Activated T-cell treated with anti-CD3 and anti-CD28 coated beads for 48 hours (primary cell): ENCODE data around the gene ZSCAN31.
"Not testable (repeated sequence)": the region's sequence is repeated elsewhere in the genome, so short reads cannot be mapped to it uniquely, and the experiment has no call there.

Experiments
- DNase-seq: peaks from one replicate; pipeline ENCODE4 v3.0.0-alpha.2; 2020; ENCODE audit warnings: low read depth

Gene ZSCAN31

DNA sequence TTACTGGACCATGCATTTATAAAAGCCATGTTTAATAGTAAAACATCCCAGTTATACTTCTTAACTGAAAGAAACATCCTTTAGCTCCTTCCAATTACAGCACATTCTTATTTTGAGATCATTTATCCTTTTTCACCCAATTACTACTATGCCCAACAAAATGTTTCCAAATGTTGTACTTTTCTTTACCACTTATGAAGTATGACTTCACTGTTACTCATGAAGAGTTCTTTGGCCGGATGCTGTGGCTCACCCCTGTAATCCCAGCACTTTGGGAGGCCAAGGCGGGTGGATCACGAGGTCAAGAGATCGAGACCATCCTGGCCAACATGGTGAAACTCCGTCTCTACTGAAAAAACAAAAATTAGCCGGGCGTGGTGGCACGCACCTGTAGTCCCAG lies 18.1 kb downstream of the ZSCAN31 start:
- not testable (repeated sequence) for DNase-seq

DNA sequence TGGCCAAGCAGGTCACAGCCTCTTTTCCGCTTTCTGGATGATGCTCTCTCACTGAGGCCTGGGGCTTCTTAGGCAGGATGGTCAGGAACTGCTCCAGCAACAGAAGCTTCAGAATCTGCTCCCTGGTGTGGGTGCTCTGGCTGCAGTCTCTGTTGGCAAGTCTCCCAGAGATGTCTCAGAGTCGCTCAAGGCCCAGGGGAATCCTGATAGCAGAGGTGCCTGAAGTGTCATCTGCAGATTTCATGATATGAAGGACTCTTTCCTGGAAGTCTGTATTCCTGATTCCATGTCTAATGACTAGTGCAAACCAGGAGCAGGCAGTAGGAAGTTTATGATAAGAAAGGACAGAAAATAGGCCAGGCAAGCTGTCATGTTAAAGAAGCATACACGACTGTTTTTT lies 20.3 kb downstream of the ZSCAN31 start:
- DNase-seq: no peak

DNA sequence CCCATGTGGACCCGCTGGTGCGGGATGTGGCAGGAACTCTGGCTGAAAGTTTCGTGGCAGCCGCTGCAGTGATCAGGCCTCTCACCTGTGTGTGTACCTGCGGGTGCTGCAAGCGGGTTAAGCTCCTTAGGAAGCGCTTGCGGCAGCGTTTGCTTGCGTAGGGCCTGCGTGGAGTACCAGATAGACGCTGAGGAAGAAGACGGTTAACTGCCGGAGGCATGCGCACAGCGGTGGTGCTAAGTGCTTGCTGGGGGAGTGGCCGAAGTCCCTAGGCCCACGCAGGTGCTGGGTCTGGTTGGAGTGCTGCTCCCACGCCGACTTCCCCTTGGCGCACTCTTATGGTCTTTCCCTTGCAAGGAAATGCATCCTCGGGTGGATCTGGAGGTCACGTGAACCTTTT lies 23.0 kb downstream of the ZSCAN31 start:
- DNase-seq: no peak

DNA sequence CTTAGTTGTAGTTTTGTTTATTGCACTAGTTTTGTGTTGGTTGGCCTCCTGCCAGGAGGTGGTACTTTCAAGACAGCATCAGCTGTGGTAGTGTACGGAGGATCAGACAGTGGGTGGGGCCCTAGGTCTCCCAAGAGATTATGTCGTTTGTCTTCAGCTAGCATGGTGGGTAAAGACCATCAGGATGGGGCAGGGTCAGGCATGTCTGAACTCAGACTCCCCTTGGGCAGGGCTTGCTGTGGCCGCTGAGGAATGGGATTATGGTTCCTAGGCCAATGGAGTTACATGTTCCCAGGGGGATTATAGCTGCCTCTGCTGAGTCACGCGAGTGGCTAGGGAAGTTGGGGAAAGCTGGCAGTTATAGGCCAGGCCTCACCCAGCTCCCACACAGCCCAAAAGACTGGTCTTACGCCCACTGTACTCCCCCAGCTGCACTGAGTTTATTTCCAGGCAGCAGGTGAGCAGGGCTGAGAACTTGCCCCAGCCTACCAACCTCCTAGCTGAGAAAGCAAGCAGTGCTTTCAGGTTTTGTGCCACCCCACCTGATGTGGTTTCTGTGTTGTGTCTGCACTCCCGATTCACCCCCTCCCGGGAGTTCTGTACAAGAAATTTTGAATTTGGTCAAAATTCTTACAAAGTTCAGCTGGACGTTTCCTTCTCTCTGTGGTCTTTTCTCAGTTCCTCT lies 24.7 kb downstream of the ZSCAN31 start:
- no peak for DNase-seq

DNA sequence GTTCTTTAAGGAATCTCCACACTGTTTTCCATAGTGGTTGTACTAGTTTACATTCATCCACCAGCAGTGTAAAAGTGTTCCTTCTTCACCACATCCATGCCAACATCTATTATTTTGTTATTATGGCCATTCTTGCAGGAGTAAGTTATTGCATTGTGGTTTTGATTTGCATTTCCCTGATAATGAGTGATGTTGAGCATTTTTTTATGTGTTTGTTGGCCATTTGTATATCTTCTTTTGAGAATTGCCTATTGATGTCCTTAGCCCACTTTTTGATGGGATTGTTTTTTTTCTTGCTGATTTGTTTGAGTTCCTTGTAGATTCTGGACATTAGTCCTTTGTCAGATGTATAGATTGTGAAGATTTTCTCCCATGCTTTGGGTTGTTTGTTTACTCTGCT lies 29.6 kb downstream of the ZSCAN31 start:
- not testable (repeated sequence) for DNase-seq

DNA sequence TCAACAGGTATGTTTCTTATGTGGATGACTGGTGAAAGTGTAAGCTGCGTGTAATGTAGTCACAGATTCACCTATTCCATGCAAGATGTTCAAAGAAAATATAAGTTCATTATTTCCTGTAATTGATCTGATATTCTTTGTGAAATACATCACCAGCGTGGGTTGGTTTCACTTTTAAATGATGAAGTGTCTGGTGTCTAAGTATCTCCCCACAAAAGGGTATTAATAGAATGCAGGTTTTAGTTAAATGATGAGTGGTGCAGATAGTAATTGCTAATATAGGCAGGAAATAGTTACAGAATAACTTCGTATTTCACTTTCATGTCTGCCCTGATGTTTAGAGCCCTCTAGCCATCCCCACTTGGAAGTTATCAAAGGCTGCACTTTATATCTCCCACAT lies 32.4 kb downstream of the ZSCAN31 start:
- no peak for DNase-seq

DNA sequence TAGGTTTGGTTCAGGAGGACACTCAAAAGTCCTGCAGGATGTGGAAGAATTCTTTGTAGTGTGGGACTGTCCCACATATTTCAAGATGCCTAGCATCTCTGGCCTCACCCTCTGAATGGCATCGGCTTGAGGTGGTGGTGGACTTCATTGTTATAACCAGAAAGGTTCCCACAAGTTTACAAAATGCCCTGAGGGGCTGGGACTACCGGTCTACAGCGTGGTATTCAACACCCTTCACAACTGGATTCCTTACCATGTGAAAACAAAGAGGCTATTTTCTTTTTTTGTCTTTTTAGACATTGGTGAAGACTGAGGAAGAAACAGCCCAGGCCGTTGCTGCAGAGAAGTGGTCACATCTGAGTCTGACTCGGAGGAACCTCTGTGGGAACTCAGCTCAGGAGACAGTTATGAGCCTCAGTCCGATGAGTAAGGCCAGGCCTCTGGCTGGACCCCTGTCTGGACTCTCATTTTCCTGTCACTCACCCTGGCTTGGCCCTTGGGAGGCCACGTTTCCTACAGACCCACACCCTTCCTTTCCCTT lies 39.4 kb downstream of the ZSCAN31 start:
- no peak for DNase-seq

DNA sequence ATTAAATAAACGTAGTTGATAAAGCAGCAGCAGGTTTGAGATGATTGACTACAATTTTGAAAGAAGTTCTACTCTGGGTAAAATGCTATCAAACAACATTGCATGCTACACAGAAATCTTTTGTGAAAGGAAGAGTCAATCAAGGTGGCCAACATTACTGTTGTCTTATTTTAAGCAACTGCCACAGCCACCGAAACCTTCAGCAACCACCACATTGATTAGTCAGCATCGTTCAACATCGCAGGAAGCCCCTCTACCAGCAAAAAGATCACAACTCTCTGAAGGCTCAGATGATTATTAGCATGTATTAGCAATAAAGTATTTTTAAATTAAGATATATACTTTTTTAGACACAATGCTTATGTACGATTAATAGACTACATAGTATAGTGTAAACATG lies 40.6 kb downstream of the ZSCAN31 start:
- DNase-seq: no peak

DNA sequence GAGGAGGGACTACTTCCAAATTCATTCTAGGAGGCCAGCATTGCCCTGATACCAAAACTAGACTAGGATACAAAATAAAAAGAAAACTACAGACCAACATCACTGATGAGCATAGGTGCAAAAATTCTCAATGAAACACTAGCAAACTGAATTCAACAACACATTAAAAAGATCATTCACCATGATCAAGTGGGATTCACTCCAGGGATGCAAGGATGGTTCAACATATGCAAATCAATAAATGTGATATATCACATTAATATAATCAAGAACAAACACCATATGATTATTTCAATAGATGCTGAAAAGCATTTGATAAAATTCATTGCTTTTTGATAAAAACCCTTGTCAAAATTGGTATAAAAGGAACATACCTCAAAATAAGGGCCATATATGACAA lies 44.4 kb downstream of the ZSCAN31 start:
- no peak for DNase-seq

DNA sequence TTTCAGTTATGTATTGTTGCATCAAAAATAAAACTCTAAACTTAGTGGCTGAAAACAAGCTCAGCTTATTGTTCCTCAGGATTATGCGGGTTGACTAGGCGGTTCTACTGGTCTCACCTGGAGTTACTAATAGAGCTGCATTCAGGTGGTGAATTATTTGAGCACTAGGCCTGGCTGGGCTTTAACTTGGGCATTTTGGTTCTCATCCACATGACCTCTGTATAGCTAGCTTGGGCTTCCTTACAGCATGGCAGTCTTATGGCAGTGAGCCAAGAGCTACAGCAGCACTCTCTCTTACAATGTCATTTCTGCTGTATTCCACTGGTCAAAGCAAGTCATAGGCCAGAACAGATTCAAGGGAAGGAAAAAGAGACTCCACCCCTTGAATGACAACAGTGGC lies 53.0 kb downstream of the ZSCAN31 start:
- DNase-seq: no peak

DNA sequence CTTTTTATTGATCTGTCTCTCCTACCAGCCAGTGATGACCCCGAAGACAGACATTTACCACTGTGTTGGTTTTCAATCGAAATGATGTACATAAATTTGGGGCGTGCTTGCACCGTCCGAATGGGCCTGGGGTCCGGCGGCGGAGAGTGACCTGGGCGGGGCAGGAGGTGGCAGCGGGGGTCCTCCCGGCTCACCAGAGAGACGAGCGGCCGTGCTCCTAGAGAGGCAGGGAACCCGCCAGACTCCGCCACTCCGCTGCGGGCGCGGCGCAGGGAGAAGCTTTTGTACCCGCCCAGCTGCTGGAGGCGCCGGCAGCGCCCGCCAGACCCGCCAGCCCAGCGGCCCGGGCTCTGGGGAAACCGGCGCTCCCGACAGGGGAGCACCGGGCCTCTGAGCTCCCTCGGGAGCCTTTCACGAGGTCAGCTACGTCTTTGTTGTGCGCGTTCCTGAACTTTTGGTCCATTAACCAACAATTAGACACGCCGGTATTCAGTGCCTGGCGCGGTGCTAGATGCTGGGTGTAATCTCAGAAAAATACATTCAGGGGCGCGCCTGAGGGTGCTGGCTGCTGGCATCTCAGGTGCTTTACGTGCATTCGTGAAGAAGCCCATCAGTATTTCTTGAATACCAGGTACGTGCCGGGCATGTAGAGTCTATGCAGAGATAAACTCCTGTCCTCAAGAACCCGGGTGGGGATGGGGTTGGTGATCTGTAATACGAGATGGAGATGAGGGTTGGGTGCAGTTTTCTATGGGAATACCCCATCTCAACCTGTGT lies 54.5 kb downstream of the ZSCAN31 start, which contains the start of gene PGBD1:
TSS of gene PGBD1 (plus strand) at position 285 of the 777 bp plus-strand sequence. CDS start 2,242 bp downstream, outside the sequence.
- DNase-seq: peak; percentile 65

DNA sequence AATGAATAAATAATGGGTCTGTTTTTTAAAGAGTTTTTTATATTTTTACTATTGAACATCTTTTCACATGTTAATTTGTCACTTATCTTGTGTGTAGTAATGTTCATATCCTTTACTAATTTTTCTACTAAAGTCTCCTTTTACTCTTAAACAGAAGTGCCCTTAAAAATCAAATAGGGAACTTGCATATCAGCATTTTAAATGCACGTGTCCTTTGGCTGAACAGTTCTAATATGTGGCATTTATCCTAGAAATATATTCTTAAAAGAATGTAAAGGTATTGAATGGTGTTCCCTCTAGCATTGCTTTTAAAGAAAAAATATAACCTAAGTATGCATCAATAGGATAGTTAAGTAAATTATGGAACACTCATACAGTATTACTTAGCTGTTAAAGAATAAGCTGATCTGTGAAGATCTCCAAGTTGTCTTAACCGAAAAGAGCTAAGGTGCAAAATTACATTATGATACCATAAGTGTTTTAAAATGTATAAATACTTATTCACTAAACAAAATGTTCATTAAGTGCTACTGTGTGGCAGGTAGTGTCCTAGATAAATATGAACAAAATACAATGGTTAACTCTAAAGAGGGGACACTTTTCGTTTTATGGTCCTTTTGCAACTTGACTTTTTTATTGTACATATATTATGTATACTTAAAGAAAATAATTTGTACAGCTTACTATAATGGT lies 55.2 kb downstream of the ZSCAN31 start:
- no peak for DNase-seq

DNA sequence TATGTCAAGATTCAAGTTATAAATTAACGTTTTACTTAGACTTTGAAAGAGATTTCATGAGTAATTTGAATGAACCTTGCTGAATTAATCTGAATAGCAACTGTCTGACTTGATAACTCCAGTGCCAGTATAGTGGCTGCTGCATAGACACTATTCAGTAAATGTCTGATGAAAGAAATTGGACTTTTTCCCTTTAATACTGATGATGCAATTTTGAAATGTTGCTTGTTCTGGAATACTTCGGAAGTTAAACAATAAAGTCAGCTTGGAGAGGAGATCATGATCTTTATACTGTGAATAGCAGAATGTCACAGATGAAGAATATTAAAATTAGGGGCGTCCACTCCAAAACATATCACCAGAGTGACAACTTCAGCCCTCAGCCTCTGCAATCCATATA lies 58.2 kb downstream of the ZSCAN31 start:
- no peak for DNase-seq

DNA sequence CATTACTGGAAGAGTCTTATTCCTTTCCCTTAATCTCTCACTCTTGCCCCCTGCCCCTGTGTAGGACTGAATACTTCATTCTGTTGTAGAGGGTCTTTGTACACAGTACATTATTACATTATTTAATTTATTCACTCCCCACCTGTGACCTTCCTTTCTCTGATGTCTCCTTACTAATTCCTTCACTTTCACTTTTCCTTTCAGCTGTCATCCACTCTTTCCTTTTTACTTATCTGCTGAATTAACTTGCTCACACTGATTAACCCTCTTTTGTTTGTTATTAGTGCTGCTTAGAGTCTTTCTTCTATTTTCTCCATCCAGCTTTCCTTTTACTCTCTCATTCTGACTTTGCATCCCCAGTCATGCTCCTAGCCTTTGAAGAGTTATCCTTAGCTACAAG lies 61.1 kb downstream of the ZSCAN31 start:
- DNase-seq: no peak
